Measurements from ENCODE around the gene C1orf185.
"Not testable (repeated sequence)": the region's sequence is repeated elsewhere in the genome, so short reads cannot be mapped to it uniquely, and the experiment has no call there.

GRCh38 chr1:51127152-51127551 is 25.1 kb downstream of the C1orf185 start:
- not testable (repeated sequence) for TF ChIP-seq POLR2A, POLR2AphosphoS5, EP300, CTCF (IDR thresholded peaks at IDR 0.05)
